ENCODE results near the gene ZNF423. TPM values are rescaled to one million over a fixed set of nuclear protein-coding genes. Genes with fewer than 3 reads are reported as not detected.

The ZNF423 gene
- total RNA-seq, 1 experiment from 2014 or later: 11.1 TPM

GRCh38 chr16:49657736-49658465 is 198.0 kb downstream of the ZNF423 start:
- no peaks in the 10 kb centered on the region for H3K9me3 ChIP-seq (ENCODE audit: low read depth, low read length, poor library complexity, severe bottlenecking)
- no peak overlapping the region for H3K4me3 ChIP-seq (ENCODE audit: low read depth, low read length, poor library complexity, severe bottlenecking)
- intact Hi-C loops (cut with micrococcal nuclease; ENCODE audit: unreplicated experiment): no loop called here
- no TSS peak for BruUV-seq (replicated peaks)
- H3K27ac ChIP-seq (ENCODE audit: low read depth, low read length, poor library complexity, severe bottlenecking): no peak overlapping the region
- no peaks in the 10 kb centered on the region for H3K27me3 ChIP-seq (replicated peaks; ENCODE audit: insufficient read depth, low read depth, low read length, poor library complexity)
- DNase-seq (ENCODE audit: low spot score): no peak
- no peak for TF ChIP-seq CTCF (conservative IDR thresholded peaks at IDR 0.05; ENCODE audit: low read depth, low read length)
- TF ChIP-seq EZH2 (IDR thresholded peaks at IDR 0.05; ENCODE audit: borderline replicate concordance, low read depth, low read length, poor library complexity, severe bottlenecking): no peak
- H3K36me3 ChIP-seq (ENCODE audit: insufficient read depth, low read length, poor library complexity, severe bottlenecking): no peaks in the 10 kb centered on the region
- CTCF ChIA-PET: no interaction called here
- H3K4me1 ChIP-seq (ENCODE audit: insufficient read depth, low read length, poor library complexity, severe bottlenecking): peaks cover 6% of the 10 kb centered on the region
- POLR2A ChIA-PET (ENCODE audit: low non-redundant PET): no interaction called here

DNA sequence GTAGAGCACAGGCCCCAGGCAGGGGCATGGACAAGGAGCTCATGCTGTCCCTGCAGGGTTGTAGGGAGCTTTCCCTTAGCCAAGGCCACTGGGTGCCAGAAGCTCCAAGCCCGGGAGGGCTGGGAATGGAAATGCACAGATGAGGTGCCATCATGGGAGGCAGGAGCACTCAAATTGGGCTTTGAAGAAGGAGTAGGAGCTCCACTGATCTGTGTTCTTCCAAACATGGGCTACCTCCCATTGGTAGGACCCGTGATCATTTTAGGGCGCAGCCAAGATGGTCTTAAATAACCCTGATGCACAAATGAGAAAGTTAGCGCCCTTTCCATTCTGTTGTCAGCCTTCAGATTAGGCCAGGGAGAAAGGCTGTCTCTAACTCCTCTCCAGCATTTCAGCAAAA is 201.5 kb downstream of the ZNF423 start:
- ChIA-PET POLR2A (ENCODE audit: low non-redundant PET) (no interaction called here), CTCF (no interaction called here)
- no peak overlapping the region for H3K4me3 ChIP-seq (ENCODE audit: low read depth, low read length, poor library complexity, severe bottlenecking)
- no peaks in the 10 kb centered on the region for H3K27me3 ChIP-seq (replicated peaks; ENCODE audit: insufficient read depth, low read depth, low read length, poor library complexity)
- intact Hi-C loops (cut with micrococcal nuclease; ENCODE audit: unreplicated experiment): no loop called here
- H3K36me3 ChIP-seq (ENCODE audit: insufficient read depth, low read length, poor library complexity, severe bottlenecking): no peaks in the 10 kb centered on the region
- no peak for TF ChIP-seq EZH2 (IDR thresholded peaks at IDR 0.05; ENCODE audit: borderline replicate concordance, low read depth, low read length, poor library complexity, severe bottlenecking)
- DNase-seq (ENCODE audit: low spot score): no peak
- BruUV-seq (replicated peaks): no TSS peak
- H3K4me1 ChIP-seq (ENCODE audit: insufficient read depth, low read length, poor library complexity, severe bottlenecking): peaks cover 13% of the 10 kb centered on the region
- H3K9me3 ChIP-seq (ENCODE audit: low read depth, low read length, poor library complexity, severe bottlenecking): no peaks in the 10 kb centered on the region
- H3K27ac ChIP-seq (ENCODE audit: low read depth, low read length, poor library complexity, severe bottlenecking): no peak overlapping the region

GRCh38 chr16:49653577-49653976 is 202.3 kb downstream of the ZNF423 start:
- no TSS peak for BruUV-seq (replicated peaks)
- CTCF ChIA-PET: interaction anchor here (0.7 kb wide), 1 partner anchor 212 kb away, joined by 3 read pairs; no protein-coding TSS in a partner anchor
- H3K36me3 ChIP-seq (ENCODE audit: insufficient read depth, low read length, poor library complexity, severe bottlenecking): no peaks in the 10 kb centered on the region
- TF ChIP-seq EZH2 (IDR thresholded peaks at IDR 0.05; ENCODE audit: borderline replicate concordance, low read depth, low read length, poor library complexity, severe bottlenecking) (no peak), CTCF (conservative IDR thresholded peaks at IDR 0.05; ENCODE audit: low read depth, low read length) (no peak)
- intact Hi-C loops (cut with micrococcal nuclease; ENCODE audit: unreplicated experiment): no loop called here
- no peaks in the 10 kb centered on the region for H3K27me3 ChIP-seq (replicated peaks; ENCODE audit: insufficient read depth, low read depth, low read length, poor library complexity)
- H3K4me3 ChIP-seq (ENCODE audit: low read depth, low read length, poor library complexity, severe bottlenecking): no peak overlapping the region
- peaks cover 13% of the 10 kb centered on the region for H3K4me1 ChIP-seq (ENCODE audit: insufficient read depth, low read length, poor library complexity, severe bottlenecking)
- POLR2A ChIA-PET (ENCODE audit: low non-redundant PET): no interaction called here
- no peak overlapping the region for H3K27ac ChIP-seq (ENCODE audit: low read depth, low read length, poor library complexity, severe bottlenecking)
- no peak for DNase-seq (ENCODE audit: low spot score)
- peaks cover 6% of the 10 kb centered on the region for H3K9me3 ChIP-seq (ENCODE audit: low read depth, low read length, poor library complexity, severe bottlenecking)

DNA sequence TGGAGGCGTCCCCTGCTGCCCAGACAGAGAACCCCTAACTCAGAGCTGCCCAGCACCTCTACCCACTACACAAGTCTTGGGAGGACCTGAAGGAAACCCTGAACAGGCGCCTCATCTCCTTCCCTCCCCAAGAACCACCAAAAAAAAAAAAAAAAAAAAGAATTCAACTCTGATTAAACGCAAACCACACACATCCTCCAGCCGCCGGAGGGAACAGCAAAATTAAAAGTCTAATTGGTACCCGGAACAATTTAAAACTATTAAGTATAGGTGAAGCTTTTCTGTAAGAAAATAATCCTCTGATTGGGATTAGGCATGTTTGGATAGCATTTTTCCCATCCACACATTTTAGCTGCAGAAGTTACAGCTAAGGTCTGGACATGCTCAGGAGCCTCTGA is 202.7 kb downstream of the ZNF423 start:
- Histone ChIP-seq H3K27me3 (replicated peaks; ENCODE audit: insufficient read depth, low read depth, low read length, poor library complexity) (no peaks in the 10 kb centered on the region), H3K9me3 (ENCODE audit: low read depth, low read length, poor library complexity, severe bottlenecking) (peaks cover 8% of the 10 kb centered on the region), H3K4me1 (ENCODE audit: insufficient read depth, low read length, poor library complexity, severe bottlenecking) (peaks cover 13% of the 10 kb centered on the region), H3K4me3 (ENCODE audit: low read depth, low read length, poor library complexity, severe bottlenecking) (no peak overlapping the region), H3K27ac (ENCODE audit: low read depth, low read length, poor library complexity, severe bottlenecking) (no peak overlapping the region), H3K36me3 (ENCODE audit: insufficient read depth, low read length, poor library complexity, severe bottlenecking) (no peaks in the 10 kb centered on the region)
- intact Hi-C loops (cut with micrococcal nuclease; ENCODE audit: unreplicated experiment): no loop called here
- BruUV-seq (replicated peaks): no TSS peak
- ChIA-PET CTCF (interaction anchor here (0.7 kb wide), 1 partner anchor 212 kb away, joined by 3 read pairs; no protein-coding TSS in a partner anchor), POLR2A (ENCODE audit: low non-redundant PET) (no interaction called here)
- TF ChIP-seq CTCF (conservative IDR thresholded peaks at IDR 0.05; ENCODE audit: low read depth, low read length) (no peak), EZH2 (IDR thresholded peaks at IDR 0.05; ENCODE audit: borderline replicate concordance, low read depth, low read length, poor library complexity, severe bottlenecking) (no peak)
- no peak for DNase-seq (ENCODE audit: low spot score)
